ENCODE data around the gene SPEM2. TPM values are rescaled to one million over a fixed set of nuclear protein-coding genes. Genes with fewer than 3 reads are reported as not detected.
A peak's percentile ranks its signal among the peaks of the same experiment; 100 is the strongest.

SPEM2 gene
- total and polyA plus RNA-seq, 2 experiments from 2014 or later = not detected

GRCh38 chr17:7392696-7393612 is 32.5 kb upstream of the SPEM2 start:
- H3K27ac ChIP-seq = peak overlapping the region; percentile 95
- H3K9me3 ChIP-seq (ENCODE audit: low read depth) = no peaks in the 10 kb centered on the region
- TF ChIP-seq EZH2phosphoT487 (IDR thresholded peaks at IDR 0.05; ENCODE audit: low read depth, severe bottlenecking, unreplicated experiment) (no peak), CTCF (IDR thresholded peaks at IDR 0.05; ENCODE audit: poor library complexity) (no peak), EZH2 (IDR thresholded peaks at IDR 0.05; ENCODE audit: borderline replicate concordance) (no peak)
- no peak for DNase-seq (ENCODE audit: low spot score)
- no peak overlapping the region for H2AFZ ChIP-seq
- H3K4me3 ChIP-seq = peak overlapping the region; percentile 95
- H3K4me2 ChIP-seq = peak overlapping the region; percentile 94
- H3K27me3 ChIP-seq = no peaks in the 10 kb centered on the region
- H3K36me3 ChIP-seq (replicated peaks; ENCODE audit: insufficient read depth, low read depth) = no peaks in the 10 kb centered on the region
- H3K4me1 ChIP-seq (ENCODE audit: insufficient read depth) = peaks cover 9% of the 10 kb centered on the region
- no peaks in the 10 kb centered on the region for H4K20me1 ChIP-seq (ENCODE audit: insufficient read depth, poor library complexity, severe bottlenecking)
- peaks cover 10% of the 10 kb centered on the region for H3K79me2 ChIP-seq
- H3K9me2 ChIP-seq (replicated peaks; ENCODE audit: insufficient read depth) = no peaks in the 10 kb centered on the region
- 59% methylated on average over 40 of the region's 42 CpGs for WGBS (ENCODE audit: low lambda C conversion rate, missing lambda C conversion rate)

- Histone ChIP-seq H3K36me3 (replicated peaks; ENCODE audit: insufficient read depth, low read depth) (no peaks in the 10 kb centered on the region), H3K9me2 (replicated peaks; ENCODE audit: insufficient read depth) (no peaks in the 10 kb centered on the region), H2AFZ (peak overlapping the region; percentile 90), H3K27me3 (no peaks in the 10 kb centered on the region), H3K4me1 (ENCODE audit: insufficient read depth) (peaks cover 9% of the 10 kb centered on the region), H3K27ac (peak overlapping the region; percentile 95), H3K4me2 (peak overlapping the region; percentile 94), H4K20me1 (ENCODE audit: insufficient read depth, poor library complexity, severe bottlenecking) (no peaks in the 10 kb centered on the region), H3K4me3 (peak overlapping the region; percentile 95), H3K79me2 (peaks cover 10% of the 10 kb centered on the region), H3K9me3 (ENCODE audit: low read depth) (no peaks in the 10 kb centered on the region)
- TF ChIP-seq EZH2 (IDR thresholded peaks at IDR 0.05; ENCODE audit: borderline replicate concordance) (no peak), CTCF (IDR thresholded peaks at IDR 0.05; ENCODE audit: poor library complexity) (peak; percentile 21)
- DNase-seq (ENCODE audit: low spot score) = peak; percentile 76
- WGBS (ENCODE audit: low lambda C conversion rate, missing lambda C conversion rate) = 6% methylated on average over 35 of the region's 48 CpGs
Observed at GRCh38 chr17:7393613-7394451, 31.6 kb upstream of the SPEM2 start.

GRCh38 chr17:7394452-7395191 is 30.8 kb upstream of the SPEM2 start, which contains the start of gene PLSCR3:
Gene PLSCR3 (minus strand): TSS chr17:7394525. CDS start chr17:7394110, 415 bp downstream.
- Histone ChIP-seq H3K4me3 (peak within 1 kb of the TSS; percentile 95), H3K27ac (peak within 1 kb of the TSS; percentile 95), H3K4me2 (peak within 1 kb of the TSS; percentile 94), H3K36me3 (replicated peaks; ENCODE audit: insufficient read depth, low read depth) (no peaks in the 10 kb centered on the region), H4K20me1 (ENCODE audit: insufficient read depth, poor library complexity, severe bottlenecking) (no peaks in the 10 kb centered on the region), H3K27me3 (no peaks in the 10 kb centered on the region), H3K9me2 (replicated peaks; ENCODE audit: insufficient read depth) (no peaks in the 10 kb centered on the region), H3K9me3 (ENCODE audit: low read depth) (no peaks in the 10 kb centered on the region), H2AFZ (peak within 1 kb of the TSS; percentile 90), H3K79me2 (peaks cover 10% of the 10 kb centered on the region), H3K4me1 (ENCODE audit: insufficient read depth) (peaks cover 9% of the 10 kb centered on the region)
- peak; percentile 92 for DNase-seq (ENCODE audit: low spot score)
- peak; percentile 39 for TF ChIP-seq CTCF (IDR thresholded peaks at IDR 0.05; ENCODE audit: poor library complexity)
- no peak for TF ChIP-seq EZH2 (IDR thresholded peaks at IDR 0.05; ENCODE audit: borderline replicate concordance)
- WGBS (ENCODE audit: low lambda C conversion rate, missing lambda C conversion rate) = 2% methylated on average over 47 of the region's 71 CpGs
